Spleen (tissue), 7 donors: ENCODE results near the gene ZNF451.

ENCODE experiments used
- POLR2A ChIP-seq, 3 donors: fragments of 450-650 bp; IDR thresholded peaks; one replicate each; pipeline ENCODE4 v1.5.1; 2017; ENCODE audit warnings: antibody characterized with exemption in 3 of 3, mild to moderate bottlenecking in 1 of 3
- TF ChIP-seq, protein P1 (sequence below), 11 experiments: fragments of 200-600 bp in 7 of 11; fragments of 450-650 bp in 4 of 11; sonication (generic) in 4 of 11; IDR thresholded peaks in 8 of 11; conservative IDR thresholded peaks in 3 of 11; 1 replicate in 7 of 11; 2 replicates in 4 of 11; pipeline versions ENCODE4 v1.4.0 to v1.8.0; 2016 to 2021; ENCODE audit warnings: antibody characterized with exemption in 11 of 11, inconsistent platforms in 4 of 11, mild to moderate bottlenecking in 1 of 11
- donor health status: DM: no; HTN: no; CAD: no; lungs with moderate emphysema.
- donor health status: DM: no; HTN: no; CAD: no.
- donor health status: DM: no; HTN: no; CAD: no.

- TF ChIP-seq, protein P1, sequence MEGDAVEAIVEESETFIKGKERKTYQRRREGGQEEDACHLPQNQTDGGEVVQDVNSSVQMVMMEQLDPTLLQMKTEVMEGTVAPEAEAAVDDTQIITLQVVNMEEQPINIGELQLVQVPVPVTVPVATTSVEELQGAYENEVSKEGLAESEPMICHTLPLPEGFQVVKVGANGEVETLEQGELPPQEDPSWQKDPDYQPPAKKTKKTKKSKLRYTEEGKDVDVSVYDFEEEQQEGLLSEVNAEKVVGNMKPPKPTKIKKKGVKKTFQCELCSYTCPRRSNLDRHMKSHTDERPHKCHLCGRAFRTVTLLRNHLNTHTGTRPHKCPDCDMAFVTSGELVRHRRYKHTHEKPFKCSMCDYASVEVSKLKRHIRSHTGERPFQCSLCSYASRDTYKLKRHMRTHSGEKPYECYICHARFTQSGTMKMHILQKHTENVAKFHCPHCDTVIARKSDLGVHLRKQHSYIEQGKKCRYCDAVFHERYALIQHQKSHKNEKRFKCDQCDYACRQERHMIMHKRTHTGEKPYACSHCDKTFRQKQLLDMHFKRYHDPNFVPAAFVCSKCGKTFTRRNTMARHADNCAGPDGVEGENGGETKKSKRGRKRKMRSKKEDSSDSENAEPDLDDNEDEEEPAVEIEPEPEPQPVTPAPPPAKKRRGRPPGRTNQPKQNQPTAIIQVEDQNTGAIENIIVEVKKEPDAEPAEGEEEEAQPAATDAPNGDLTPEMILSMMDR (IDR thresholded peaks at IDR 0.05 in 8 of 11, conservative IDR thresholded peaks at IDR 0.05 in 3 of 11): no peak
- no peak for TF ChIP-seq POLR2A (IDR thresholded peaks at IDR 0.05)
Measured at GRCh38 chr6:57173886-57174510, 84.0 kb downstream of the ZNF451 start.
